GM21390 (cell line): Measurements from ENCODE around the gene KDELR1.

Experiments used
- ATAC-seq: cut with Tn5 transposase; IDR thresholded peaks from one replicate; pipeline ENCODE4 v1.9.1; 2021; ENCODE audit not compliant: unreplicated experiment

Gene KDELR1

DNA sequence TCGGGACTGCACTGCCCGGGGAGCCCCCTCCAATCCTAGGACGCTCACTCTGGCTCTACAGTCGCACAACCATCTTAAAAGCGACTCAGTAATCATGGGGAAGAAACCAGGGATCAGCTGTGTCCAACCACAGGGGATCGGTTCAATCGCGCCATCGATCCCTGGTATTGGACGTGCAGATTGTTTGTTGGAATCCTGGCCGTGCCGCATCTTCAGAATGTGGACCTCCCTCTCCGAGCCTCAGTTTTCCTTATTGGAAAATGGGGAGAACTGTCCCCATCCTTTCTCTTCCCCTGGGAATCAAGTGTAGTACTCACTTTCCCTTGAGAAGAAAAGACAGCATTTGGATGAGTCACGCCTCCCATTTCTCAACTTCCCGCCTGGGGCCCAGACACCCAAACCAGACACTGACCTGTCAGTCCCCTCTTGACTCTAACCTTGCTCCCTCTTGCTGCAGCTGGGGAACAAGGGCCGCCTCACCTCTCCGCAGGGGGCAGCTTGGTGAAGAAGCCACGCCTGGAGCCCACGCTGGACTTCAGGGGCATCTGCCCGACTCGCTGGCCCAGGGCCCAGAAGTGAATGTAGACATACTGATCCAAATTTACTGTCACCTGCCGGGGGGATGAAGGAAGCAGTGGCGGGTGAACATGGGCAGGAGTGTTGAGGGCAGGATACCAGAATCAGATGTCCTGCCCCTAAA lies 48.4 kb downstream of the KDELR1 start:
- no peak for ATAC-seq

DNA sequence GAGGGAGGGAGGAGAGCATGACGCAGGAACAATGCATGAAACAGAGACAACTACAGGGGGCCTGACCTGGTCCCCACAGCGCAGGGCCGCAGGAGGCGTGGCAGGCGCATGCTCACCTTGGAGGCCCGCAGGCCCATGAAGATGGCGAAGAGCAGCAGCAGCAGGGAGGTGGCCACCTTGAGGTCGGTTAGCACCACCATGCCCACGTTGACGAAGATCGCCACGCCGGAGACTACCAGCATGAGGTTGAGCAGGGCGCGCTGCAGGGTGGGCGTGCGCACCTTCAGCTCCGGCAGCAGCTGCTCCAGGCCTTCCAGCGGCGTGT lies 49.0 kb downstream of the KDELR1 start:
- no peak for ATAC-seq

DNA sequence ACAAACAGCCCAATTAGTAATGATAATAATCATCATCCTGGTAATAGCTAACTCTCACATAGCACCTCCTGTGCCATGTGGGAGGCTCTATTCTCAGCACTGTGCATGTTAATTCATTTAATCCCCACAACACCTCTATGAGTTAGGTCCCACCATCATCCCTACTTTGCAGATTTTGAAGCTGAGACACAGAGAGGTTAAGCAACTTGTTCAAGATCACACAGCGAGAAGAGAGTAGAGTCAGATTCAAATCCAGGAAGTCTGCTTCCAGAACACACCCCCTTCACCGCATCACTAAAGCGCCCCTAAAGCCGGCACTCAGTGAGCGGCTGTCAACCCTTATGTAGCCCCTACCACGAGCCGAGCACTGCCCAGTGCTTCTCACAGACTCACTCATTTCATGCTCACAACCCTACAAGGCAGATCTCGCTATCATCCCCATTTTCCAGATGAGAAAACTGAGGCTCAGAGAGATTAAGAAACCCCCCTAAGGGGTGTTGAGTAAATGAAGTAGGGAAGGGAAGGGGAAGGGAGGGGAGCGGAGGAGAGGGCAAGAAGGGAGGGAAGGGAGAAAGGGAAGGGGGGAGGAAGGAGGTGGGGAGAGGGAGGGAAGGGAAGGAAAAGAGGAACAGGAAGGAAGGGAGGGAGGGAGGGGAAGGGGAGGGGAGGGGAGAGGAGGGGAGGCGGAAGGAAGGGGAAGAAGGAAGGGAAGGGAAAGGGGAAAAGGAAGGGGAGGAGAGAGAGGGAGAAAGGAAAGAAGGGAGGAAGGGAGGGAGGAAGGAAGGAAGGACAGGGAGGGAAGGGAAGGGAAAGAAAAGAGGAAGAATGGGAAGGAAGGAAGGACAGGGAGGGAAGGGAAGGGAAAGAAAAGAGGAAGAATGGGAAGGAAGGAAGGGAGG lies 49.6 kb downstream of the KDELR1 start:
- no peak for ATAC-seq

DNA sequence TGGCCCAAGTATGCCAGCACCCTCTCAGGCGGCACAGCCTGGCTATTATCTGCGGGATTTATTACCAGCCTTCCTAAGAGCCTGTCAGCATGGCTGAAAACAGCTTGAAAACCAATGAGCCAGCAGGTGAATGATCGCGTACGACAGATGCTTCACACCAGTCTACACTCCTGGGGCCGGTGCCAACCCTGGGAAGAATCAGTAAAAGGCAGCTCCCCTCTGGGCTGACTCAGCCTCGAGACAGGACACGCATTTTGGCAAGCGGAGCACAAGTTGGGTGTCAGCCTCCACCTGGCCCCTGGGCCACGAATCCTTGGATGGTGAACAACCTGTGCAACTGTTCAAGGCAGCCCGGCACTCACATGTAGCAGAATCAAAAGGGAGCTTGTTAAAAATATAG lies 50.4 kb downstream of the KDELR1 start:
- no peak for ATAC-seq

DNA sequence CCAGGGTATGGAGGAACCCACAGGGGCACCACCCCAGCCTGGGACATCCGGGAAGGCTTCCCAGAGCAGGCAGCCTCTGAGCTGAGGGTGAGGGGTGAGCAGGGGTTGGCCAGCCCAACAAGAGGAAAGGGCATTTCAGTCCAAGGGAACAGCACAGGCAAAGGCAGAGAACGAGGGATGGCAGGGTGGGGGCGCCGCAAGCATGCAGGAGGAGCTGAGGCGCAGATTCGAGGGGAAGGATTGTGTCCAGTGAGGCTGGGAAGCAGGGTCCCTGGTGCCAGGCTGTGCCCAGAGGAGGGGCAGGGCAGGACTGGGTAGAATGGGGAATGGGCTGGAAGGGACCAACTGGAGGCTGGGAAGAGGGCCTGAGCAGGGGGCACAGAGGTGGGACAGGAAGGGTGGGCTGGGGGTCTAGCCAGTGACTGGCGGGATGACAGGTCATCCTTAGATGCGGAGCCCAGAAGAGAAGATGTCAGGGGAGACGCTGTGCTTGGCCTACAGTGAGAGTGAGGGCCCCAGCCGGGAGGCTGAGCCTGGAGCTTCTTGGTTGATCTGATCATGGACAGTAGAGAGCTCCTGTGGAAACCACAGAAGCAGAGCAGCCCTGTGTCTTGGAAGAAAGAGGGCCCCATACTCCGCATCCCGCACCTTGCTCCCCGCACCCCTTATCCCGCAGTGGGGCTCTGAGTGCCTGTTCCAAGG lies 52.4 kb downstream of the KDELR1 start:
- no peak for ATAC-seq

DNA sequence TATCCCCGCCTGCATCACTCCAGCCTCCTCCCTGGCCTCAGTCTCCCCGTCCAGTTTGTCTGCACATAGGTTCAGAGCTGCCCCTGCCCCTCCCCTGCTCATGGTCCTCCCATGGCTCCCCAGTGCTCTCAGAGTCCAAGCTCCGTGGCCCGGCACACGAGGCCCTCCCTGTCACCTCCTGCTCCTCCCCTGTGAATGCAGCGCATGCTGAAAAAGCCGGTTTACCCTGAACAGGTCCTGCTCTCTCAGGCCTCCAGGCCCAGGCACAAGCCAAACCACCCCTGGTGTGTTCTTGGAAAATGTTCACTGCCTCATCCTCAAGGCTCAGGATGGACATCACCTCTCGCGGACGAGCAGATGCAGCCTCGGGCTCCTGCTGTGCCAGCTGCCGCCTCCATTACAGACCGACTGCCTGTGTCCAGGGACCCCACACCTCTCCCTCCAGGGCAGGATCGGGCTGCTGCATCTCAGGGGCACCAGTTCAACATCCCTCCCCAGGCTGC lies 53.0 kb downstream of the KDELR1 start:
- no peak for ATAC-seq

DNA sequence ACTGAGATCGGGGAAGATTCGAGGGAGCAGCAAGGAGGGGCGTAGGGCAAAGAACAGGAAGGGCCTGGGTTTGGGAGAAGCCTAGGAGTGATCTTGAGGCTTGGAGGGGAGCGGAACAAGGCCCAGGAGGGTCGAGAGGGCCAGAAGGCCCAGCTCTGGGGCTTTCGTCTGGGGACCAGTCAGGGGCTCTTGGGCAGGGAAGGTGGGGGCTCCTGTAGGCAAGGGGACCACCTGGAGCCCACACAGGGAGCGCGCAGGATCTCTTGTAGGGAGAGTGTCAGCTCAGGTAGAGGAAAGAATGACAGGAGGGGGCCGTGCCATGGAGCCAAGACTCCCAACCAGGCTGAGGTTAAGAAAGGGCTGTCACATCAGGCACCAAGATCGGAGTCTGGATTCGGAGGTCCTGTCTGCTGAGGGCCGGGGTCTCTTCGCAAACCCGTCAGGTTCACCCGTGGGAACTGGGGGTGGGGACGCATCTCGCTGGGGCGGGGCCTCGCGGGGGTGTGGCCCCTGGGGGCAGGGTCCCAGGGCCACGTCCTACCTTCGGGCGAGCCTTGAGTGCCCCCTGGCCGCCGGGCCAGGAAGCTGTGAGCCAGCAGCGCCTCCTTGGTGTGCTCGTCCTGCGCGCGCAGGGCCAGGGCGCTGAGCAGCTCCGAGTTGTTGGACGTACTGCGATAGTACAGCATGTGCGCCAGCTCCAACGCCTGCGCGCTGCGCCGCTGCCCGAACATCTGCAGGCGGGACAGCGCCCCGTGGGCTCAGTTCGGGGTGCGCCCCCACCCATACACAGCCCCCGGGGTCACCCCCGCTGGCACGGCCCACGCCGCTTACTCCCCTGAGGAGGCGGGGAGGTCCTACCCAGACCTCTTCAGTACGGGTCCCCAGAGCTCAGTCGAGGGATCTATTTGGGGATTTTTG lies 57.6 kb downstream of the KDELR1 start:
- ATAC-seq = peak; percentile 49

DNA sequence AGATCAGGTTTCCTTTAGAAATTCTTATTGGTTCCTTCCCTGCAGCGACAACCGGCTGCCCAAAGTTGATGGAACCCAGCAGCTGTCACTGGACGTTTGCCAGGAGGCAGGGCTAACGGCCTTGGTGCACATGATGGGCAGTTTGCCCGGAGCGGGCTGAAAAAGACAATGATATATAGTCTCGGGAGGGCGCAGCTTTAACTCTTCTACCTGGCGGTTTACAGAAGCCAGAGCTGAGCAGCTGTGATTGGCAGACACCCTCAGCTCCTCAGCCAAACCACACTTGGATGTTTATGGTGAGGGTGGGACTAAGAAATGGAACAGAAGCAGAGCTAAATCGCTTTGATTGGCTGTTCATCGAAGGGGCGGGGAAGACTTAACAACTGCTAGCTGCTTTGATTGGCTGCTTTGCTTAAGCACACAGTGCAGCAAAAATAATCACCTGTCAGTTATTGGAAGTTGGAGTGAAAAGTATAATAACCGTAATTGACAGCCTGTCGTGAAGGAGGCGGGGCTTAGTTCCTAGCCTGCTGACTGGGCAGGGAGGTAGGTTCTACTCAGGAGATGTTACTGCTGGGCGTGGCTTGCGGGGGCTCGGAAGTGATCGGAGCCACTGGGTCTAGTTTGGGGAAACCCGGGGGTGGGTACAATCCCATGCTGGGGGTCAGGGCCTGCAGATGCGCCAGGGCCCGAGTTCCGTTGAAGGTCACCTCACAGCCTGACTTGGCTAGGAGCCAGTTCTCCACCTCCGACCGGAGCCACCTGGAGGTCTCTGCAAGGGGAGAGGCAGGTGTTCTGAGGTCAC lies 58.5 kb downstream of the KDELR1 start:
- peak; percentile 53 for ATAC-seq
